IPS-18a (cell line): ENCODE results near the gene PPP6R2.

ENCODE experiments used
- H3K27ac ChIP-seq: one replicate; pipeline ENCODE4 v1.5.1; 2013; ENCODE audit warnings: low read length
- H3K27me3 ChIP-seq: one replicate; pipeline ENCODE4 v1.6.1; 2013; ENCODE audit warnings: mild to moderate bottlenecking, low read length; ENCODE audit not compliant: control insufficient read depth, insufficient read depth
- H3K36me3 ChIP-seq: one replicate; pipeline ENCODE4 v1.6.1; 2013; ENCODE audit warnings: low read depth, low read length; ENCODE audit not compliant: control insufficient read depth
- H3K4me1 ChIP-seq: one replicate; pipeline ENCODE4 v1.6.1; 2013; ENCODE audit warnings: low read depth, low read length; ENCODE audit not compliant: control insufficient read depth
- H3K4me3 ChIP-seq: one replicate; pipeline ENCODE4 v1.5.1; 2013; ENCODE audit warnings: low read length
- H3K9ac ChIP-seq: one replicate; pipeline ENCODE4 v1.6.1; 2013; ENCODE audit warnings: mild to moderate bottlenecking, low read length, moderate library complexity
- H3K9me3 ChIP-seq: one replicate; pipeline ENCODE4 v1.6.1; 2013; ENCODE audit warnings: low read depth, low read length; ENCODE audit not compliant: control insufficient read depth

Gene PPP6R2

GRCh38 chr22:50301581-50301991 lies 41.5 kb upstream of the PPP6R2 start:
- no peak overlapping the region for H3K27ac ChIP-seq
- no peak overlapping the region for H3K9ac ChIP-seq
- H3K4me3 ChIP-seq: no peak overlapping the region
- peaks cover 12% of the 10 kb centered on the region for H3K4me1 ChIP-seq
- H3K27me3 ChIP-seq: peaks cover 3% of the 10 kb centered on the region
- H3K9me3 ChIP-seq: no peaks in the 10 kb centered on the region
- no peaks in the 10 kb centered on the region for H3K36me3 ChIP-seq

GRCh38 chr22:50302041-50302541 lies 41.0 kb upstream of the PPP6R2 start:
- H3K9ac ChIP-seq: no peak overlapping the region
- H3K4me3 ChIP-seq: no peak overlapping the region
- peaks cover 12% of the 10 kb centered on the region for H3K4me1 ChIP-seq

GRCh38 chr22:50302564-50302963 lies 40.6 kb upstream of the PPP6R2 start:
- Histone ChIP-seq H3K4me1 (peaks cover 12% of the 10 kb centered on the region), H3K4me3 (no peak overlapping the region), H3K9me3 (no peaks in the 10 kb centered on the region), H3K27ac (no peak overlapping the region), H3K36me3 (no peaks in the 10 kb centered on the region), H3K9ac (no peak overlapping the region), H3K27me3 (peaks cover 3% of the 10 kb centered on the region)

More at GRCh38 chr22:50302041-50302541, 41.0 kb upstream of the PPP6R2 start:
- Histone ChIP-seq H3K9me3 (no peaks in the 10 kb centered on the region), H3K27me3 (peaks cover 3% of the 10 kb centered on the region), H3K27ac (no peak overlapping the region), H3K36me3 (no peaks in the 10 kb centered on the region)

DNA sequence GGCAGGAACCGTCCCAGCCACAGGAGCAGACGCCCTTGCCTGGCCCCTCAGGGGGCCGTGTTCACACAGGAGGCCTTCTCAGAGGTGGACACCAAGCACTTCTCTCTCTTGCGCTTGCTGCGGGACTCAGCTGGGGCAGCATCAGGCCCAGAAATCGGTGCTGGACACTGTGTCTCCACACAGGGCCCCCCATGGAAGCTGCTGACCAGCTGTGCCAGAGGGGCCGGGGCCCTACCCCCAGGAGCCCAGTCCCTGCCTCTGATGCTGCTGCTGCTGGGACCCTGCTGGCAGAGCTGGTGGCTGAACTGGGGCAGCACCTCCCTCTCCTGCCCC lies 39.6 kb upstream of the PPP6R2 start:
- Histone ChIP-seq H3K9ac (no peak overlapping the region), H3K4me1 (peaks cover 14% of the 10 kb centered on the region)

GRCh38 chr22:50303848-50304527 lies 39.1 kb upstream of the PPP6R2 start:
- H3K4me3 ChIP-seq: no peak overlapping the region

More for the DNA sequence above, 39.6 kb upstream of the PPP6R2 start:
- H3K9me3 ChIP-seq: no peaks in the 10 kb centered on the region
- H3K27ac ChIP-seq: no peak overlapping the region
- H3K36me3 ChIP-seq: no peaks in the 10 kb centered on the region
- H3K4me3 ChIP-seq: no peak overlapping the region
- peaks cover 3% of the 10 kb centered on the region for H3K27me3 ChIP-seq

DNA sequence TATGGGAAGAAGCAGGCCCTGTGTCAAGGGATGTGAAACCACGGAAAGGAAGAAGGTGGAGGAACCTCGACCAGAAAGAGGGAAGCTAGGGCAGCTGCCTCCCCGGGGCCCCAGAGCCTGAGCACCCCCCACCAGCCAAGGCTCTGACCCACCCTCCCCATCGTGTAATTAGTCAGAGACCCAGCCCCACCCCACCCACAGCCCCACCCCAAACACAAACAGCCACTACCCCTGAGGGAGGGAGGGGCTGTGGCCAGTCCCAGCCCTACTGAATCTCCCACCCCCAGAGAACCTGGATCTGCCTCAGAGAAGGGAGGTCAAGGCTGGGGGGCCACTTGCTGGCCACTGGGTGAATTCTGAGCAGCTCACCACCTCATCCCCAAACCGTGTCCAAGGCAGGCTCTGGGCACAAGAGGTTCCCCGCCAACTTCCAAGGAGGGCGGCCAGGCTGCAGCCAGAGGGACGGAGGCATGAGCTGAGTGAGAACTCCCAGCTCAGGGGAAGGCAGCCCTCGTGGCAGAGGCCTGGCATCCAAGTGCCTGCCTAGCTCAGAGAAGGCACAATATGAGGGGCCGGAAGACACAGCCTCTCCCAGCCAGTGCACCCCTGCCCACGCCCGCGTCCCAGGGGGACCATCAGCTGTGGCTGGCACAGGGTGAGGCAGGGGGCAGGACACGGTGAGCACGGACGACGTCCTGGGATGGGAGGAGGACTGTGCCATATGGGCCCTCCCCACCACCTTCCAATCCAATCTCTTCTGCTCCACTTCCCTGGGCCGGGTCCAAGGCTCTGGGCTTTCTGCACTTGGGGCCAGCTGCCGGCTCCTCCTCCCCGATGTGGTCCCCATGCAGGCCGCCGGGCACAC lies 38.4 kb upstream of the PPP6R2 start:
- Histone ChIP-seq H3K27ac (no peak overlapping the region), H3K4me1 (peaks cover 20% of the 10 kb centered on the region)

More at GRCh38 chr22:50303848-50304527, 39.1 kb upstream of the PPP6R2 start:
- peaks cover 19% of the 10 kb centered on the region for H3K4me1 ChIP-seq
- peaks cover 3% of the 10 kb centered on the region for H3K27me3 ChIP-seq
- H3K36me3 ChIP-seq: no peaks in the 10 kb centered on the region
- H3K9me3 ChIP-seq: no peaks in the 10 kb centered on the region
- no peak overlapping the region for H3K9ac ChIP-seq
- no peak overlapping the region for H3K27ac ChIP-seq

DNA sequence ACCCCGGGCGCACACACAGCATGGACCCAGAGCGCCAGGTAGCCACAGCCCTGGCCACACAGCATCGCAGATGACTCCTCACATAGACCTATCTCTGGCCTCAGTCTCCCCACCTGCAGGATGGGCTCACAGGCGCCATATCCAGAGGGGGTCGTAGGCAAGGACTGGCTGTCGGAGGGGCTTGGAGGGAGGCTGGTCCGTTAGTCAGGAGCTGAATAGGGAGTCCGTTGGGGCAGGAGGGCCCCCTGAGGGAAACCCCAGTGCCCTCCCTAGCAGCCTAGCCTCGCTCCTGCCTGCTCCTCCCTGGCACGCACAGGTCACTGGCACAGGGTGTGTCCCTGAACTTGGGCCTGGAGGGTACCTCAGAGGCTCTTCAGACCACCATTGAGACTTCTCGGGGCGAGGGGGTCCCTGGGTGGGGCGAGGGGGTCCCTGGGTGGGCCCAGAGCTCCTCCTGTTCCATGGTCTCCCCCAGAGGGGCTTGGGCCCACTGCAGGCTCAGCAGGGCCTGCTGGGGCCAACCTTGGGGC lies 37.7 kb upstream of the PPP6R2 start:
- Histone ChIP-seq H3K4me1 (peaks cover 20% of the 10 kb centered on the region), H3K27me3 (peaks cover 3% of the 10 kb centered on the region), H3K9ac (no peak overlapping the region), H3K27ac (no peak overlapping the region), H3K4me3 (no peak overlapping the region), H3K9me3 (no peaks in the 10 kb centered on the region), H3K36me3 (no peaks in the 10 kb centered on the region)

More for the DNA sequence above, 38.4 kb upstream of the PPP6R2 start:
- Histone ChIP-seq H3K4me3 (no peak overlapping the region), H3K9ac (no peak overlapping the region), H3K36me3 (no peaks in the 10 kb centered on the region), H3K9me3 (no peaks in the 10 kb centered on the region), H3K27me3 (peaks cover 3% of the 10 kb centered on the region)

GRCh38 chr22:50305923-50306566 lies 37.1 kb upstream of the PPP6R2 start:
- no peak overlapping the region for H3K9ac ChIP-seq
- peak overlapping the region; percentile 49 for H3K4me3 ChIP-seq

GRCh38 chr22:50306753-50307749 lies 36.1 kb upstream of the PPP6R2 start, which contains the start of gene PLXNB2:
Gene PLXNB2, minus strand, starts transcription at chr22:50307646. Its CDS starts 17,062 bp downstream, at chr22:50290584.
- Histone ChIP-seq H3K4me3 (peak within 1 kb of the TSS; percentile 64), H3K9ac (peak within 1 kb of the TSS; percentile 63), H3K27ac (no peak within 1 kb of the TSS), H3K9me3 (no peaks in the 10 kb centered on the region), H3K27me3 (peaks cover 3% of the 10 kb centered on the region), H3K36me3 (no peaks in the 10 kb centered on the region), H3K4me1 (peaks cover 20% of the 10 kb centered on the region)

More at GRCh38 chr22:50305923-50306566, 37.1 kb upstream of the PPP6R2 start:
- H3K27me3 ChIP-seq: peaks cover 3% of the 10 kb centered on the region
- no peaks in the 10 kb centered on the region for H3K36me3 ChIP-seq
- H3K4me1 ChIP-seq: peaks cover 20% of the 10 kb centered on the region
- no peaks in the 10 kb centered on the region for H3K9me3 ChIP-seq
- H3K27ac ChIP-seq: no peak overlapping the region

DNA sequence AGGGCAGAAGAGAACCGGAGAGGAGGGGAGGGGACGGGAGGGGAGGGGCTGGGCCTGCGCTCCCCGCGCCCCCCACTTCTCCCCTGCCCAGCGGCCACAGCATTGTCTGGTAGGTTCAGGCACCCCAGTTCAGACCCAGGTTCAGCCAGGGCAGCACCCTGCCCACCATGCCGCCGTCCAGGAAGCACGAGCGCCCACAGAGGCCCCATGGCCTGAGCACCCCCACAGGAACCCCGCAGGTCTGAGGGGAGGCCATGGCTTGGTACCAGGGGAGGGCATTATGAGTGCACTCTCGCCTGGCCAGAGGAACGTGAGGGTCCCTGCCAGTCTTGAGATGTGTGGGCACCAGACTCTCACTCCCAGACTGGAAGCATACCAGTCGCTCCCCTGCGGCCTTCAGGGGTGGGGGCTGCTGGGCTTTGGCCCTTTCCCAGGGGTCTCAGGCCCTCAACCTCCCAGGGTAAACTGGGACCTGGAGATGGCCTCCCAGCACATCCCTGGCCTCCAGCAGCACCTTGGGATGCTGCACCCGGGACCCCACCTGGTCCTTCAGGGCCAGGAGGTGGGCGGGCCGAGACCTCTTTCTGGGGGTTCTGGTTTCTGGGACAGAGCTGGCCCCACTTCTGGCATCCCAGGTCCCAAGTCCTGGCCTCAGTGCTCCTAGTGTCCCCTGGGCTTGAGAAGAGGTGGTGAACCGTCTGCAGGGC lies 35.1 kb upstream of the PPP6R2 start:
- Histone ChIP-seq H3K36me3 (no peaks in the 10 kb centered on the region), H3K4me1 (peaks cover 20% of the 10 kb centered on the region), H3K4me3 (no peak overlapping the region), H3K27me3 (peaks cover 3% of the 10 kb centered on the region), H3K9me3 (no peaks in the 10 kb centered on the region), H3K9ac (no peak overlapping the region), H3K27ac (no peak overlapping the region)
